ENCODE measurements around the gene MGAT4B.
A peak's percentile ranks its signal among the peaks of the same experiment; 100 is the strongest.

The MGAT4B gene

DNA sequence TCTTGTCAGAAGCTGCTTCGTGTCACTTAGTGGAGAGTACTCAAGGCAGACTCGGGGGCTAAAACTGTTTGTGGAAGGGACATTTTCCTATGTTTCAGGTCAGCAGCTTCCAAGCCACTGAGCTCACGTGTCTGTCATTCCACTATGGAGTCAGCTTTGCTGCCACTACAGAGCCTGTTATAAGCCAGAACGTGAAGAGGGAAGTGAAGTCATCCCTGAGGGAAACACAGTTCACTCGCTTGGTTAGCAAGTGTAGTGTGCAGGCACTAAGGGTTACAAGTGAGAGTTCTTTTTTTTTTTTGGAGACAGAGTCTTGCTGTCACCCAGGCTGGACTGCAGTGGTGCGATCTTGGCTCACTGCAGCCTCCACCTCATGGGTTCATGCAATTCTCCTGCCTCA is 37.4 kb downstream of the MGAT4B start:
- Histone ChIP-seq H3K27me3 (no peaks in the 10 kb centered on the region), H3K36me3 (peaks cover 59 to 88% (median 69%) of the 10 kb centered on the region in 3 donors), H3K4me3 (no peak overlapping the region), H3K27ac (no peak overlapping the region), H3K9me3 (no peaks in the 10 kb centered on the region), H3K4me1 (peaks cover 0 to 31% (median 27%) of the 10 kb centered on the region in 4 donors)
- no peak for DNase-seq
- intact Hi-C loops (cut with DNase I; ENCODE audit: low total_unique reads), result no loop called here
- TF ChIP-seq, protein P1, sequence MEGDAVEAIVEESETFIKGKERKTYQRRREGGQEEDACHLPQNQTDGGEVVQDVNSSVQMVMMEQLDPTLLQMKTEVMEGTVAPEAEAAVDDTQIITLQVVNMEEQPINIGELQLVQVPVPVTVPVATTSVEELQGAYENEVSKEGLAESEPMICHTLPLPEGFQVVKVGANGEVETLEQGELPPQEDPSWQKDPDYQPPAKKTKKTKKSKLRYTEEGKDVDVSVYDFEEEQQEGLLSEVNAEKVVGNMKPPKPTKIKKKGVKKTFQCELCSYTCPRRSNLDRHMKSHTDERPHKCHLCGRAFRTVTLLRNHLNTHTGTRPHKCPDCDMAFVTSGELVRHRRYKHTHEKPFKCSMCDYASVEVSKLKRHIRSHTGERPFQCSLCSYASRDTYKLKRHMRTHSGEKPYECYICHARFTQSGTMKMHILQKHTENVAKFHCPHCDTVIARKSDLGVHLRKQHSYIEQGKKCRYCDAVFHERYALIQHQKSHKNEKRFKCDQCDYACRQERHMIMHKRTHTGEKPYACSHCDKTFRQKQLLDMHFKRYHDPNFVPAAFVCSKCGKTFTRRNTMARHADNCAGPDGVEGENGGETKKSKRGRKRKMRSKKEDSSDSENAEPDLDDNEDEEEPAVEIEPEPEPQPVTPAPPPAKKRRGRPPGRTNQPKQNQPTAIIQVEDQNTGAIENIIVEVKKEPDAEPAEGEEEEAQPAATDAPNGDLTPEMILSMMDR (IDR thresholded peaks at IDR 0.05), result no peak

DNA sequence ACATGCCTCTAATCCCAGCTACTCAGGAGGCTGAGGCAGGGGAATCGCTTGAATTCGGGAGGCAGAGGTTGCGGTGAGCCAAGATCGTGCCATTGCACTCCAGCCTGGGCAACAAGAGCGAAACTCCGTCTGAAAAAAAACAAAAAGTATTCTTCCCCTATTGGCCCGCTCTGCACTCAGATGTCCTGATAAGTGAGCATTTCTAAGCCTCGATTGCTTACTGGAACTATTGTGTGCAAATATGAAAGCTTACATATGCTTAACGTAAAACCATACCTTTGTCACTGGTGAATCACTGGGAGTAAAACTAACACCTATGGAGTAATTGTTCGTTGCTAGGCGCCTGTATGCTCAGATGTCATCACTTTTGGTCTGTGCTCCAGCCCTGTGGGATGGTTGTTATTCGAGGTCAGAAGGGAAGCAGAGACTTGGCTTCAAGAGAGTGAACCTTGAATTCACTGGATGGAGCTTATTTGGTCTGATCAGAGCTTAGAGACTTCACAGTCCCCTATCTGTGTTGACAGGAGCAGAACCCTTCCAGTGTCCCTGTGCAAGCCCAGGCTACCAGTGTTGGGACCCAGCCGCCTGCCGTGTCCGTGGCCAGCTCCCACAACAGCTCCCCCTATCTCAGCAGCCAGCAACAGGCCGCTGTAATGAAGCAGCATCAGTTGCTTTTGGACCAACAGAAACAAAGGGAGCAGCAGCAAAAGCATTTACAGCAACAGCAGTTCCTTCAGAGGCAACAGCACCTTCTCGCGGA is 38.2 kb downstream of the MGAT4B start:
- H3K27me3 ChIP-seq, result no peaks in the 10 kb centered on the region
- H3K9me3 ChIP-seq, result no peaks in the 10 kb centered on the region
- DNase-seq, result no peak
- H3K27ac ChIP-seq, result no peak overlapping the region
- H3K4me3 ChIP-seq, result no peak overlapping the region
- peaks cover 51 to 80% (median 61%) of the 10 kb centered on the region in 3 donors for H3K36me3 ChIP-seq
- TF ChIP-seq, protein P1 (IDR thresholded peaks at IDR 0.05), result no peak
- intact Hi-C loops (cut with DNase I; ENCODE audit: low total_unique reads), result no loop called here
- peaks cover 0 to 39% (median 35%) of the 10 kb centered on the region in 4 donors for H3K4me1 ChIP-seq

GRCh38 chr5:179767496-179768100 is 39.1 kb downstream of the MGAT4B start:
- Histone ChIP-seq H3K4me3 (no peak overlapping the region), H3K9me3 (no peaks in the 10 kb centered on the region), H3K36me3 (peaks cover 42 to 71% (median 52%) of the 10 kb centered on the region in 3 donors), H3K27me3 (no peaks in the 10 kb centered on the region), H3K4me1 (peaks cover 0 to 48% (median 43%) of the 10 kb centered on the region in 4 donors), H3K27ac (no peak overlapping the region)
- TF ChIP-seq, protein P1 (IDR thresholded peaks at IDR 0.05), result no peak
- intact Hi-C loops (cut with DNase I; ENCODE audit: low total_unique reads), result no loop called here
- no peak for DNase-seq

DNA sequence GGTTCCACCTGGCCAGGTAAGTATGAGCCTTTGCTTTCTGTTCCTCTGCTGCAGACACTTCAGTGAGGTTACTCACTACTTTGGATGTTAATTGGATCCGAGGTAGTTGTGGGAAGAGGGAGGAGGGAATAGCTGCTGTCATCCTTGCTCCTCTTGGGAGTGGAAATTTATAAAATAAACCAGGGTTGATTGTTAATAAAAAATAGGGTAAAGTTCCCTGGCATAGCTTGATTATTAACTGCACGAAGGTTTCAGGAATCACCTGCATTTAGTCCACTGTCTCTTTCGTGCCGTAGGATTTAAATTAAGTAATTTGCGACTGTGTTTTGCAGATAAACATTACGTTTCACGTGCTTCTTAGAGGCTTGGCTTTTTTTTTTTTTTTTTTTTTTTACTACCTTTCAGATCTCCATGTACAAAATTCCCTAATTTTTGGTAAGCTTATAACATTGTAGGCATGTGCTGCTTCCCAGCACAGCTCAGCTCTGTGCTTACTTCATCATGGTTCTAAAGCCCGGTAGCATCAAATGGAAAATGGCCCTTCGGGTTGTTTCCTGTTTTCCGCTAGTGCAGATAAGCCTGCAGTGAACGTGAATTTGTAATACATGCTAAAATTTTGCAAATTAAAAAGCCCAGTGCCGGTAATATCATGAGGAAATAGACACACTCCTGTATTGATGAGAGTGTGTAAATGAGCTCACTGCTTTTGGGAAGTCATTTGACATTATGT is 39.8 kb downstream of the MGAT4B start:
- no peaks in the 10 kb centered on the region for H3K27me3 ChIP-seq
- TF ChIP-seq, protein P1 (IDR thresholded peaks at IDR 0.05), result no peak
- no peak overlapping the region for H3K4me3 ChIP-seq
- DNase-seq, result no peak
- peaks cover 0 to 55% (median 50%) of the 10 kb centered on the region in 4 donors for H3K4me1 ChIP-seq
- intact Hi-C loops (cut with DNase I; ENCODE audit: low total_unique reads), result no loop called here
- peaks cover 35 to 64% (median 45%) of the 10 kb centered on the region in 3 donors for H3K36me3 ChIP-seq
- H3K9me3 ChIP-seq, result no peaks in the 10 kb centered on the region
- peak overlapping the region; percentile 49 to 70 for H3K27ac ChIP-seq

DNA sequence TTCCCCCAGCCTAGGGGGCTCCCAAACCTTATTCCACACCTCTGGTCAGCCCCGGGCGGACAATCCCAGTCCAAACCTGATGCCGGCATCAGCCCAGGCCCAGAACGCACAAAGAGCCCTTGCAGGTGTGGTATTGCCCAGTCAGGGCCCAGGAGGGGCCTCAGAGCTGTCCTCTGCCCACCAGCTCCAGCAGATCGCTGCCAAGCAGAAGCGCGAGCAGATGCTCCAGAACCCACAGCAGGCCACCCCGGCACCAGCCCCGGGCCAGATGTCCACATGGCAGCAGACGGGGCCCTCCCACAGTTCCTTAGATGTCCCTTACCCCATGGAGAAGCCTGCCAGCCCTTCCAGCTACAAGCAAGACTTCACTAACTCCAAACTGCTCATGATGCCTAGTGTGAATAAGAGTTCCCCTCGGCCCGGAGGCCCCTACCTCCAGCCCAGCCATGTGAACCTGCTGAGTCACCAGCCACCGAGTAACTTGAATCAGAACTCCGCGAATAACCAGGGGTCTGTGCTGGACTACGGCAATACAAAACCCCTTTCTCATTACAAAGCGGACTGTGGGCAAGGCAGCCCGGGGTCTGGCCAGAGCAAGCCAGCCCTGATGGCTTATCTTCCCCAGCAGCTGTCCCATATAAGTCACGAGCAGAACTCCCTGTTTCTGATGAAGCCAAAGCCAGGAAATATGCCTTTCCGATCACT is 40.5 kb downstream of the MGAT4B start:
- H3K4me1 ChIP-seq, result peaks cover 0 to 61% (median 54%) of the 10 kb centered on the region in 4 donors
- H3K9me3 ChIP-seq, result no peaks in the 10 kb centered on the region
- intact Hi-C loops (cut with DNase I; ENCODE audit: low total_unique reads), result no loop called here
- DNase-seq, result no peak
- H3K36me3 ChIP-seq, result peaks cover 28 to 57% (median 38%) of the 10 kb centered on the region in 3 donors
- H3K27me3 ChIP-seq, result no peaks in the 10 kb centered on the region
- TF ChIP-seq, protein P1 (IDR thresholded peaks at IDR 0.05), result no peak
- H3K27ac ChIP-seq, result peak overlapping the region; percentile 49 to 70
- H3K4me3 ChIP-seq, result no peak overlapping the region
